ENCODE results near the gene NETO1.

GRCh38 chr18:72899338-72899737, 31.6 kb upstream of the NETO1 start:
- TF ChIP-seq POLR2A (IDR thresholded peaks at IDR 0.05) (no peak), CTCF (IDR thresholded peaks at IDR 0.05) (no peak)

Data from uterus (tissue), 2 donors.